HG03558 (cell line): Measurements from ENCODE around the gene WDR59.
"Not testable (repeated sequence)": the region's sequence is repeated elsewhere in the genome, so short reads cannot be mapped to it uniquely, and the experiment has no call there.

ENCODE experiments used
- ATAC-seq: cut with Tn5 transposase; IDR thresholded peaks from one replicate; pipeline ENCODE4 v1.9.1; 2021; ENCODE audit warnings: moderate number of reproducible peaks; ENCODE audit not compliant: unreplicated experiment; ENCODE audit errors: extremely low read depth

The WDR59 gene

DNA sequence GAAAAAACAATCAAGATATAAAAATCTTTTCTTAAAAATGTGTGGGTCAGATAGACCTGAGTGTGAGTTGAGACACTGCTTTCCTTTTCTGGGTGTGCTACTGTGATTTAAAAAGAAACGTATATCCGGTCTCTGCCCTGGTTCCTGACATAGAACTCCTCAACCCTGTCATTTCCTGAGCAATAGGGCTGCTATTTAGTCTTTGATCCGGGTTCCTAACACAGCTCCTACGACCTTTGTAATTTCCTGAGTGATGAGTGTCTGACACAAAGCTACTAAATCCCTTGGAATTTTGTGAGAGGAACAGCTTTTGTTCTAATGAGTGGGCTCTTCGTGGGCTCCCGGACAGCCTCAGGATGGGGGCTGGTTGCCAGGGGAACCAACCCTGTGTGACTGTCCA is 116.4 kb downstream of the WDR59 start:
- no peak for ATAC-seq

DNA sequence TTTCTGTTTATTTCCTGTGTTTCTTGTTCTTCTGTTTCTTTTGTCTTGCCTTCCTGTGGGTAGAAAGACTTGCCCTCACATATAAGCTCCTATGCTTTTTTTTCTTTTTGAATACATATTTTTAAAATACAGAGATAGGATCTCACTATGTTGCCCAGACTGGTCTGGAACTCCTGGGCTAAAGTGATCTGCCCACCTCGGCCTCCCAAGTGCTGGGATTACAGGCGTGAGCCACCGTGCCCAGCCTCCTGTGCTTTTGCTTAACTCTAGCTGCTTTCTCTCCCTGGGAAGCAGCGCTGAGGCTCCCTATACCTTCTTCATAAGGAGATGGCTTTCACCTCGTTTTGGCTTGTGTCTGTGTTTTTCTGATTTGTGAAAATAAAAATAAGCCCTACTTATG is 116.9 kb downstream of the WDR59 start:
- ATAC-seq = no peak

DNA sequence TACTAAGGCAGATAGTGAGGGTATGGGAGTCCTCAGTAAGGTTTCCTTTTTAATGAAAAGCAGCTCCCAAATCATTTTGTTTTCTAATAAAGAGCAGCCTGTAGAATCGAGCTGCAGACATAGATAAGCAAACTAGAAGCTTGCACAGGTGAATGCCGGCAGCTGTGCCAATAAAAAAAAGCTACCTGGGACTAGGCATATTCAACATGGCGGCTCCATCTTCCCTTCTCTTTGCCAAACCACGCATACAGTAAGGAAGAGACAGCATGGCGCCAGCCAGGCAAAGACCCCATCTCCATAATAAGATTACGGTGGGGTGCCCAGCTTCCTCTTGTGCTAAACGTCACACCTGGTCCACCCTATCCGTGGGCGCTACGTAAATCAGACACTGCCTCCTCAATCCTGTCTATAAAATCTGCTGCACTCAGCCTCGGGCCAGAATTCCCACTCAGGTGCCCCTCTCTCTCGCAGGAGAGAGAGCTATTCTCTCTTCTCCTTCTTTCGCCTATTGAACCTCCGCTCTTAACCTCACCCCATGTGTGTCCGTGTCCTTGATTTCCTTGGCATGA is 117.6 kb downstream of the WDR59 start:
- ATAC-seq = no peak

DNA sequence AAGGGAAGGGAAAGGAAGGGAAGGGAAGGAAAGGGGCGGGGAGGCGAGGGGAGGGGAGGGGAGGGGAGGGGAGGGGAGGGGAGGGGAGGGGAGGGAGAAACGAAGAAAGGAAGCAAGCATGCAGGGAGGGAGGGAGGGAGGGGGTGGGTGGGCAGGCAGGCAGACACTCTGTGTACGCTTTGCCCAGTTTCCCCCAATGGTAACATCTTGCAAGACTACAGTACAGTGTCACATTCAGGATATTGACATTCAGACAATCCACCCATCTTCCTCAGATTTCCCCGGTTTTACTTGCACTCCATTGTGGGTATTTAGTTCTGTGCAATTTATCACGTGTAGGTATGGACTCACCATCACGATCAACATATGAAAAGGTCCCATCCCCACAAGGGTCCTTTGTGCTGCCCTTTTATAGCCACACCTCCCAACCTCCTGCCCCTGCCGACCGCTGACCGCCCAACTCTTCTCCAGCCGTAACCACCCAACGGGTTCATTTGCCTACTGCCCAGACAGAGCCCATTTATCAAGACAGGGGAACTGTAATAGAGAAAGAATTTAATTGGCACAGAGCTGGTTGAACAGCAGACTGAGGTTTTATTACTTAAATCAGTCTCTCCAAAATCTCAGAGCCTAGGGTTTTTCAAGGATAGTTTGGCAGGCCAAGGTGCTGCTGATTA is 118.9 kb downstream of the WDR59 start:
- no peak for ATAC-seq

DNA sequence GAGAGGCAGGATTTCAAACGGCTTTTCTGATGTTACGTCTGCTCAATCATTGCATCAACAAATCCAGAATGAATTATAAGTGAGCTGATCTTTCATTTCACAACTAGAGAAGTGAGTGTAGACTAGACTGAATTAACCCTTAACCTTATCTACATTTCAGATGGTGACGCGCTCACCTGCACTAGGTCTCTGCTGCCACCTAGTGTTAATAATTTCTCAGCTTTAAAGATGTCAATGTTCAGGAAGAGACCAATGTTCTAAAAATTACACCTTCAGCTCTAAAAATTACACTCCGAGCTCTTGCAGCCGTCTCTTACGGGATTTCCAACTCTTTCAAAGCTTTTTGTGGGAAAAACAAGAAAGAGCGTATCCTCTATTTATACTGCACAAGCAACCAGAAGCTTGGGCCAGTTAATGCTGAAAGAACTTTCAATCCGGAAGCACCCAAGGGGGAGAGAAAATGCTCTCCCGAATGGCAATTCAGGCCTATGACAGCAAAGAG is 122.1 kb downstream of the WDR59 start:
- ATAC-seq = no peak

DNA sequence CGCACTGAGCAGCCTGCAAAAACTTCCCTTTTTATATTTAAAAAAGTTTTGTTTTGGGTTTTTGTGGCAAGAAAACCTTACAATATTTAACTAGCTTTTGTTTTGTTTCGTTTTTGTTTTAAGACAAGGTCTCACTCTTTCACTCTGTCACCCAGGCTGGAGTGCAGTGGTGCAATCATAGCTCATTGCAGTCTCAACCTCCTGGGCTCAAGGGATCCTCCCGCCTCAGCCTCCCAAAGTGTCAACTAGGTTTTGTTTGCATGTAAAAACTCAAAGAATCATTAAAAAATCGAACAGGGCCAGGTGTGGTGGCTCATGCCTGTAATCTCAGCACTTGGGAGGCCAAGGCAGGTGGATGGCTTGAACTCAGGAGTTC is 132.4 kb downstream of the WDR59 start:
- no peak for ATAC-seq

DNA sequence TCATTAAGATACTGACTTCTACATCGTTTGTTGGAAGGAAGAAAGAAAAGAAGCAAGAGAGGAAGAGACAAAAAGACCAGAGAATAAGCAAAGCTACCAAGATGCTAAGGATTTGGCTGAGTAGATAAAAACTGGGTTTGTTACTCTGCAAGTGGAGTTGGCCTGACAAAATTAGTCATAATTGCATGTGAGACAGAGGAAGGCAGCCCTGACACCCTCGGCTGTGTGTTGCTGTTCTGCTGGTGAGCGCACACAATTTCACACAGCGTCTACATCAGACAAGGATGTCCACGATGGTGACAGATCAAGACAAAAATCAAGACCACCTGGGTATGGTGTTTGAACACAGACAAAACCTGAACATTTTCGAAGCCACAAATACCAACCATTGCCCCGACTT is 134.9 kb downstream of the WDR59 start:
- no peak for ATAC-seq

DNA sequence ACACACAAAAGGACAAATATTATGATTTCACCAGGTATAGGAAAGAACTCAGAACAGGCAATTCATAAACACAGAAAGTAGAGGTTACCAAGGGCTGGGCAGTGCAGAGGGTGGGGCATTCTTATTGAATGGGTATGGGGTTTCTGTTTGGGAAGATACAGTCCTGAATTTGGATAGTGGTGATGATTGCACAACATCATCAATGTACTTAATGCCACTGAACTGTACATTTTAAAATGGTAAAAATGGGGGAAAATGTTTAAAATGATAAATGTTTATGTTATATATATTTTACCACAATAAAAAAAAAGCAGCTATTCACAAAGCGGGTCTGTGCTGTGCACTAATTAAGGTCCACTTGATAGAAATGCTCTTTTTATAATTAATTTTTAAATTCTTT is 137.7 kb downstream of the WDR59 start:
- ATAC-seq = no peak

DNA sequence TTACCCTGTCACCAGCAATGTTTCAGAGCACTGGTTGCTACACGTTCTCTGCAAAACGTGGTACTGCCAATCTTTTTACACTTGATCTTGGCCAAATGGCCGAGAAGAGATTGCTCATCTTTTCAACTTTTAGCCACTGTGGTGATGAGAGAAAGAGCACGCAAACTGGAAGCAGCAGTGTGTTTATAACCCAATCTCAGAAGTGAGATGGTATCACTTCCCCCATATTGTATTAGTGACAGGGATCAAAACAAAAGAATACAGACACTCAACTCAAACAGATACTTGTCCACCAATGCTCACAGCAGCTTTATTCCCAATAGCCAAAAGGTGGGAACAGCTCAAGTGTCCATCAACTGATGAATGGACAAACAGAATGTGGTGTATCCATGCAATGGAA is 138.2 kb downstream of the WDR59 start:
- no peak for ATAC-seq

DNA sequence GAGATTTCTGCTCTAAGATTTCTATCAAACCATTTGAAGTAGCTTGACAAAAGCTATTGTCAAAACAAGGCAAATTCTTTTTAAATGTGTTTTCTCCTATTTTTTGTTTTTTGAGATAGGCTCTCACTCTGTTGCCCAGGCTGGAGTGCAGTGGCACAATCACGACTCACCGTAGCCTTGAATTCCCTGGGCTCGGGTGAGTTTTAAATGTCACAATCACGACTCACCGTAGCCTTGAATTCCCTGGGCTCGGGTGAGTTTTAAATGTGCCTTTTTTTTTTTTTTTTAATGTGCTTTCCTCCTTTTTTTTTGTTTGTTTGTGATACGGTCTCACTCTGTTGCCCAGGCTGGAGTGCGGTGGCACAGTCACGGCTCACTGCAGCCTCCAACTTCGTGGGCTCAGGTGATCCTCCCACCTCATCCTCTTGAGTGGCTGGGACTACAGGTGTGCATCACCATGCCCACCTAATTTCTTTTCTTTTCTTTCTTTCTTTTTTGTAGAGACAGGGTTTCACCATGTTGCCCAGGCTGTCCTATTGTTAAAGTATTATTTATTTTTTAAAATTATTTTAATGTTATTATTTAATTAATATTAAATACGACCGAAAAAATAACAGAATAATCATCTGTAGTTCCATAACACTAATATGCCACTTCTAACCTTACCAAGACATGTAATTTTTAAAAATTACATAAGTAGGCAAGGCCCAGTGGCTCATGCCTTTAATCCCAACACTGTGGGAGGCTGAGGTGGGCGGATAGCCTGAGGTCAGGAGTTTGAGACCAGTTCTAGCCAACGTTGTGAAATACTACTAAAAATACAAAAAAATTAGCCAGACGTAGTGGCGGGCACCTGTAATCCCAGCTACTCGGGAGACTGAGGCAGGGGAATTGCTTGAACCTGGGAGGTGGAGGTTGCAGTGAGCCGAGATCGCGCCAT is 140.6 kb downstream of the WDR59 start:
- no peak for ATAC-seq

DNA sequence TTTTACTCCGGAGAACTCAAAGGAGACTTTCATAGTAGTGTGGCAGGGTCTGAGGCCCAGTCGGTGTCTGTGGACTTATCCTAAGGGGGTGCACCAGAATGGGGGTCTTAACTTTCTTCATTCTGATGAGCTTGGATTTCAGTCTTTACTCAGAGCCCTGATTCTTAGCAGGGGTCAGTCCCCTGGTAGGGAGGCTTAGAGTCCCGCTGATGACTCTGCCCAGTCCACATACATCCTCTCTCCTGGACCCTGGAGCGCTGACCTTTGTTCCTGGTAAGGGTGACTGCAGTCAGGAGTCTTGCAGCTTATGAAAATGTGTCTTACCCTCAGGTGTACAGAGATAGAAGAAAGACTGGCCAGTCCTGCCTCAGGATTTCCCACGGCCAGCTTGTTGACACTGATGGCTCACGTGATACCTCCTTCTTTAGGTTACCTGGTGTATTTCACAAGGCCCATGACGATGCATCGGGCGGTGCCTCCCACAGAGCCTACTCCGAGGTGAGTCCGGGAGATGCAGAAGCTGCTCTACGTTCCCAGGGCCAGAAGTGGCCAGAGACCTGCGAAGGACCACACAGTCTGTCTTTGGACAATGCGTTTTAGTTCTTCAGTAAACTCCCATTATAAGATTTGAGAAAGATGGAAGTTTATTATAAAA is 141.4 kb downstream of the WDR59 start:
- ATAC-seq = not testable (repeated sequence)

DNA sequence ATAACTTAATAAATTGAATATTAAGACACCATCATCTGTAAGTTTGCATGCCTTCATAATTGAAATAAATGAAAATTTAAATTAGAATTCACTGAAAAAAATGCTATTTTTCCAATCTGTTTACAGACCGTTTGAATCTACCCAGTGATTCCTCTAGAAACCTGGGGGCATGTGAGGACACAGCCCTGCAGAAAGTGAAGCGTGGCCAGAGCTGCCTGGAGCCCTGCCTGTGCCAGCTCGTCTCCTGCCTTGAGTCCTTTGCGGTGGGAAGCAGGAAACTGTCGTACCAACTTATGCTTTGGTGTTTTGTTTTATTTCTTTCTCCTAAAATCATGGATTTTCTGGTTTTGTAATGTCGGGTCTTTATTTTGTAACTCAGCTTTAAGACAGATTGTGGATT is 142.5 kb downstream of the WDR59 start:
- ATAC-seq = no peak

DNA sequence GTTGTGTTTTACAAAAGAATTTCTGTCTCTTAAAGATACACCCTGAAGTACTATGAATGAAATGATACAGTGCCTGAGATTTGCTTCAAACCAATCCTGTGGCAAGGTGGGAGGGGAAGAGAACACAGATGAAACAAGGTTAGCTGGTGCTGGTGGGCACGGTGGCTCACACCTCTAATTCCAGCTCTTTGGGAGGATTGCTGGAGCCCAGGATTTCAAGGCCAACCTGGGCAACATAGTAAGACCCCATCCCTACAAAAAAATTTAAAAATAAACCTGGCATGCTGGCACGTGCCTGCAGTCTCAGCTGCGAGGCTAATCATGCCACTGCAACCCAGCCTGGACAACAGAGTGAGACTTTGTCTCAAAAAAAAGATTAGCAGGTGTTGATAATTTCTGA is 143.0 kb downstream of the WDR59 start:
- no peak for ATAC-seq

DNA sequence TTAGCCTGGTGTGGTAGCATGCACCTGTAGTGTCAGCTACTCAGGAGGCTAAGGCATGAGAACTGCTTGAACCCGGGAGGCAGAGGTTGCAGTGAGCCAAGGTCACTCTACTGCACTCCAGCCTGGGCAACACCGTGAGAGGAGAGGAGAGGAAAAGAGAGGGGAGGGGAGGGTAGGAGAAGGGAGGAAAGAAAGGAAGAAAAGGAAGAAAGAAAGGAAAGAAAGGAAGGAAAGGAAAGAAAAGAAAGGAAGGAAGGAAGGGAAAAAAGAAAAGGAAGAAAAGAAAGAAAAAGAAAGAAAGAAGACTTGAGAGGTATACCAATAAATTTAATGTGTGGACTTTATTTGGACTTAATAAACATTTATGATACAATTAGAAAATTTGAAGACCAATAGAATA is 143.5 kb downstream of the WDR59 start:
- no peak for ATAC-seq

DNA sequence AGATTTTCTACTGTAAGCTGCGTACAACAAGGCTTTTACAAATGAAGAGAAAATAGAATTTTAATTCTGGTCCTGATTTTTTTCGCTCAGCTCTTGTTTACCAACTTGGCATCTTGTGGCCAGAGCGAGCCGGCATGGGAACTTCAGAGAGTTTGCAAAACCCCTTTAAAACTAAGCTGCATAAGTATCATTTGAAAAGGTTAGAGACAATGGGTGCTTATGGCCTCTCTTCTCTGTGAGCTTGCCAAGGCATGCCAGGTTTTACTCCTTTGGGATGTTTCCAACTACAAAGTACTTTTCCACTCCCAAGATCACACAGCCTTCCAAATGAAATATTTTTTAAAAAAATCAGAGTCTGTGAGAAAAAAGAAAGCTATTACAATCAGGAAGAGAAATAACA is 147.9 kb downstream of the WDR59 start:
- ATAC-seq = no peak

DNA sequence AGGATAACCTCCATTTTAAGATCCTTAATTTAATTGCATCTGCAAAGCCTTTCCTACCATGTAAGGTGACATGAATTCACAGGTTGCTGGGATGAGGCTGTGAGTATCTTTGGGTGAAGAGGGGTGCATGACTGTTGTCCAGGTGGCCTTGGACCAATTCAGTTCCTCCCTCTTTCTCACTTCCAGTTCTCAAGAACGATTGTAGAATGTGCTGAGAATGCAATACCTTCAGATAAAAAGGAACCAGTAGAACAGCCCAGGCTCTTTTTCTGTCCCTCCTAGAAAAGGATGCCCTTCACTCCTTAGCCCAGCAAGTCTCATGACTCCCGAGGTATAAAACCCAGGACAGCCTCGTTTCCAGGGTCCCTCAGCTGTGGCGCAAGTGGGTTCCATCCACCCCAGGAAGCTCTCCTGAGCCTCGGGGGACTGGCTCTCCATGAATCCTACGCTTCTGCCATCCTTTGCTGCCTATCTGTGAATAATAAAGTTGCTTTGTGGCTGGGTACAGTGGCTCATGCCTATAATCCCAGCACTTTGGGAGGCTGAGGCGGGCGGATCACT is 148.7 kb downstream of the WDR59 start:
- no peak for ATAC-seq

DNA sequence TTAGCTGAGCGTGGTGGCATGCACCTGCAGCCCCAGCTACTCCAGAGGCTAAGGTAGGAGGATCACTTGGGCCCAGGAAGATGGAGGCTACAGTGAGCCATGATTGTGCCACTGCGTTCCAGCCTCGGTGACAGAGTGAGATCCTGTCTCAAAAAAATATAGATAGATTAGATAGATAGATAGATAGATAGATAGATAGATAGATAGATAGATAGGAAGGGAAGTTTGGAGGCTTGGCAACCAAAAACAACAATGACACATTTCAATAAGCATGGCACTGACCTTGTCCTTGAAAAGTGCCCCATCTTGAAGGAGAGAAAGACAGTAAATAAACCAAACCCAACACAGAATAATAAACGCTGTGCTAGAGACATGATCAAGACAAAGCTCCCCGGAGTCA is 152.7 kb downstream of the WDR59 start:
- no peak for ATAC-seq

DNA sequence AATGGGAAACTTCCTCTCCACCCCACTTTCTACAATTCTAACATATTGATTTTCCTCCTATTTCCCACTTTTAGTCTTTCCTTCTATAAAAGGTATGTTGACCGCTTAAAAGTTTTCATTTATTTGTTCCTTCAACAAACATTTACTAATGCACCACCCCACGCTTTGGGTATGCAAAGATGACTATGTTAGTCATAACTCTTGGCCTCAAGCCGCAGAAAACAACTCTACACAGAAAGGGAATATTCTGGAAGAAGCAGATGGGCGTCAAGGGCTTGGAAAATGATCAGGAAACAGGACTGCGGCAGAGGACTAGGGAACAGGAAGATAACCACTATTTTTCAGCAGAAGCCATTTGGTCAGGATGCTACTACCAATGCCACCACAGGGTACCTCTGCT is 153.5 kb downstream of the WDR59 start:
- ATAC-seq = no peak

DNA sequence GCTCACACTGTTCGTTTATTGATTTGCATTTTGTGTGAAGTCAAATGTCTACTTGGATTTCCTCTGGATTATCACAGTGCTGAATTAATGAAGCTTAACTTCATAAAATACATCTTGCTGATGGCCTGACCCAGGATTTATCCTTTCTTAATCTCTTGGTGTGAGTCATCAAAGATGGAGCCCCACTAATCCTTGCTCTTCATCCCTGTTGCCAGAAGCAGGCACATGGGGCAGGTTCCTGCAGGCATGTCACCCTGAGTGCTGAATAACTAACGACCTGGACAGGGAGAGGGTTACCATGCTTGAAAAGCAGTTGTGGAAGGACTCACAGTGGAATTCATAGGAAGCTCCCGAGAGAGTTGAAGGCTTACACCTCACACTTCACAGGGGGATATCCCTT is 154.3 kb downstream of the WDR59 start:
- ATAC-seq = no peak

DNA sequence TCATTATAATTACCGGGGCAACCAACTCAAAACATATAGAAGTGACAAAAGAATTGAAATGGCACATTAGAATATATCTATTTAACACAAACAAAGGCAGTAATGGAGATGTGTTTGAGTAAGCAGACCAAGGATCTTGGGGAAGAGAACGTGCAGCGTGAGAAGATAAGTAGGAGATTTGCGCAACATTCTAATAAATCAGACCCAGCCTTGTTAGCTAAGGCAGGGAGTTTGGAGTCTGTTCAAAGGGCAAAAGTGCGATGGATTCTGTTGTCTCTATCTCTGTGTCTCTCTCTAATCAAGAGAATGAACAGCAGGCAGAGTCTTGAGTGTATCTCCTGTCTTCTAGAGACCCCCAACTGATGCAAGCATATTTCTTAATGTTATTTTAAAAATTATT is 155.3 kb downstream of the WDR59 start:
- no peak for ATAC-seq
